HG03460 (cell line): ENCODE data around the gene BPIFB4.
"Not testable (repeated sequence)": the region's sequence is repeated elsewhere in the genome, so short reads cannot be mapped to it uniquely, and the experiment has no call there.

Experiments used
- ATAC-seq: cut with Tn5 transposase; IDR thresholded peaks from one replicate; pipeline ENCODE4 v1.9.1; 2021; ENCODE audit not compliant: unreplicated experiment

Gene BPIFB4

DNA sequence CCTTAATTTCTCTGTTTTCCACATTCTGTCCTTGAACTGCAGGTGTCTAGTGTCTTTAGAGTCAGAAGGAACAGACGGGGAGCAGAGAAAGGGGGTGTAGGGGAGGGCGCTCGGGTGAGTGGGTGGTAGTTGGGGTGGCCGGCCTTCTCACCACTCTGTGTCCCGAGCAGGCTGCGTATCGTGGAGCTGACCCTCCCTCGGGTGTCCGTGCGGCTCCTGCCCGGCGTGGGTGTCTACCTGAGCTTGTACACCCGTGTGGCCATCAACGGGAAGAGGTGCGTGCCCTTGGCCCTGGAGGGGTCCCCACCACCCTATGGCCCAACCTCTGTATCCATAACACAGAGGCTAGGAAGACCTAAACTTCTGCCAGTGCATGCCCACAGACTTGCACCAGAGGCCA, 5.3 kb downstream of the BPIFB4 start:
- ATAC-seq, result no peak

DNA sequence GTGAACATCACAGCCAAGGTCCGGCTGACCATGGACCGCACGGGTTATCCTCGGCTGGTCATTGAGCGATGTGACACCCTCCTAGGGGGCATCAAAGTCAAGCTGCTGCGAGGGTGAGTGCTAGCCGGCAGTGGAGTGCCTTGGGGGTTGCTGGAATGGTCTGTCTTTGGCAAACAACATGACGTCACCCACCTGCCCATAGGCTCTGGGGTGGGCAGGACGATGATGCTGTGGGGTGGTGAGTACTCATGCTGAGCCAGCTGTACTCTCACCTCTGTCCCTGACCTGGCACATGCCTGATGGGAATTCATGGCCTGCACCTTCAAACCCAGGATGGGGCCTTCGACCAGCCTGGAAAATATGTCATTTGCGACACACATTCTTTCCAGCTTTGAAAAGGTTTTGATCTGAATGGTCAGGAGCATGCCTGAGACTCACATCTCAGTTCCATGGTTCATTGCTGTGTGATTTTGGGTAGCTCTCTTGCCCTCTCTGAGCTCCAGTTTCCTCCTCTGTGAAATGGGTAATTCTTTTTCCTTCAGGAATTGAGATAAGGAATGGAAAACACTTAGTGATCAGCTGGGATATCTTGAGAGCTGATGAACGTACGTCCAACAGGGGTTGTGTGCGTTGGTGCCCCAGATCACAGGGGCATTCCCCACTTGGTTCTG, 6.7 kb downstream of the BPIFB4 start:
- ATAC-seq, result no peak

DNA sequence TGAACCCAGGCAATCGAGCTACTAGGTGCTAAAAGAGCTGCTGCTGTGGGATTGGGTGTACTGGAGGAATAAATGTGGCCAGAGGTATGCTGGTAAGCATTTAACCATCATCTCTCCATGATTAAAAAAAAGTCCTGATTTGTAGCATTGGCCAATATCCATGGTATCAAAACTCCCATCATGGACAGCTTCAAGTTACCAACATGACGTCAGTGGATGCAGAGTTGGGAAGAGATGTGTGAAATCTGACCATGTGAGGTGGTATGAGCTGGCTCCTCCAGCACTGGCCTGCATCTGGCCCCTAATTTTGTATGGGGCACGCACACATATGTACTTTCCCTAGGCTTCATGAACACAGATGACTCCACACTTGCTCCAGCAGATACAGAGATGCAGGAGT, 11.7 kb downstream of the BPIFB4 start:
- no peak for ATAC-seq

GRCh38 chr20:33091693-33092092, 12.2 kb downstream of the BPIFB4 start:
- ATAC-seq, result no peak

- no peak for ATAC-seq
These were observed 12.9 kb downstream of the BPIFB4 start for GRCh38 chr20:33092361-33092760.

GRCh38 chr20:33093074-33093473, 13.6 kb downstream of the BPIFB4 start:
- no peak for ATAC-seq

DNA sequence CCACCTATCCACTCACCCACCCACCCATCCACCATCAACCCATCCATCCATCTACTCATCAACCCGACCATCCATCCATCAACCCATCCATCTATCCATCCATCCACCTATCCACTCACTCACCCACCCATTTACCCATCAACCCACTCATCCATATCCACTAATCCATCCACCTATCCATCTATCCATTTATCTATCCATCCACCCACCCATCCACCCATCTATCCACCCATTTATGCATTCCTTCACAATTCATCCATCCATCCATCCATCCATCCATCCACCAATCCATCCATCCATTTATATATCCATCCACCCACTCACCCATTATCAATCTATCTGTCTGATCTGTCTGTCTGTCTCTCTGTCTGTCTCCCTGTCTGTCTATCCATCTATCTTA, 14.1 kb downstream of the BPIFB4 start:
- ATAC-seq, result no peak

DNA sequence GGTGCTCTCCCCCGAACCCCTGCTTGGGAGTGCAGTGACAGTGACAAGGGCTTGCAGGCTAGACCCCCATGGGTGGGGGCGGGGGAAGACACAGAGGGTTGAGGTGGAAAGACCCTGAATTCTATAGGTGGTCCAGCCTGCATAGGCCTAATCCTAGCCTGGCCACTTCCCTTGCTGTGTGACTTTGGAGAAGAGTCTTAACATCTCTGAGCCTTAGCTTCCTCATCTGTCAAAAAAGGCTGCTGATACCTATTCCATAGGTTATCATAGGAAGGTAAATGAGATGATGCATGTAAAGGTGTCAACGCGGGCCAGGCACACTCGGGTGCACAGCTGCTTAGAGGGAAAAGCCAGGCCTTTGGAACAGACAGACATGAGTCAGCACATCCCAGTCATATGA, 15.8 kb downstream of the BPIFB4 start:
- no peak for ATAC-seq

- ATAC-seq, result not testable (repeated sequence)
These were observed 16.6 kb downstream of the BPIFB4 start for GRCh38 chr20:33095902-33096584.

DNA sequence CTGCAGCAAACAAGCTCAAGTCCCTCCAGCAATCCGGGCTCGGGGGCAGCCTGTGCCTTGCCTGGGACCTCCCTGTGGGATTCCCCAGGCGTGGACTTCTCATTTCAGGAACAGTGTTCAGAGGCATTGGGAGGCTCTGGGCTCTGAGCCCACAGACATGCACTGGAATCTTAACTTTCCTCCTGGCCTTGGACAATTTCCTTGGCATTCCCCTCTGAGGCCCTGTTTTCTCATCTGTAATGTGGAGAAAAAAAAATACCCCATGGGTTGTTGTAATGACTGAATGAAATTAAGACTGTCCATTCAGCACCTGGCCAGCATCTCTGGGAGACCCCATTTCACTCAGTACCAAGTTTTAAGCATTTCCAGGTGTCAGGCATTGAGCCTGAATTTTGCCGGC, 17.6 kb downstream of the BPIFB4 start:
- ATAC-seq, result no peak

- ATAC-seq, result no peak
These were observed 20.5 kb downstream of the BPIFB4 start for GRCh38 chr20:33099843-33100538.

- ATAC-seq, result no peak
These were observed 24.1 kb downstream of the BPIFB4 start for GRCh38 chr20:33103556-33103955.

- ATAC-seq, result no peak
These were observed 24.9 kb downstream of the BPIFB4 start for GRCh38 chr20:33104336-33104735.

GRCh38 chr20:33105316-33105924, 26.0 kb downstream of the BPIFB4 start:
- no peak for ATAC-seq

DNA sequence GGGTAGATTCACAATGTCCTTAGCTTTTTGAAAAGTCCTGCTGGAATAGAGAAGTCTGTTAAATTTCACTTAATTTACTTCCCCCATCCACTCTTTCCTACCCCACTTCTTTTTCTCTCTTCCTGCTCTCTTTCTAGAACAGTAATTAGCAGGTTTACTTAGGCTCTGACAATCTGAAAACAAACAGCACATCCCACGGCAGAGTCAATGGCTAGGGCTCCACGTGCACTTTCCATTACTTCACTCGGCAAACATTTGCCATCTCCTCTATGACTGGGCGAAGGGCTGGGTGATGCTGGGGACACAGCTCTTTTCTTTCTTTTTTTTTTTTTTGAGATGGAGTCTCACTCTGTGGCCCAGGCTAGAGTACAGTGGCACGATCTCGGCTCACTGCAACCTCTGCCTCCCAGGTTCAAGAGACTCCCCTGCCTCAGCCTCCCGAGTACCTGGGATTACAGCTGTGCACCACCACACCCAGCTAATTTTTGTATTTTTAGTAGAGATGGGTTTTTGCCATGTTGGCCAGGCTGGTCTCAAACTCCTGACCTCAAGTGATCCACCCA, 26.7 kb downstream of the BPIFB4 start:
- not testable (repeated sequence) for ATAC-seq

DNA sequence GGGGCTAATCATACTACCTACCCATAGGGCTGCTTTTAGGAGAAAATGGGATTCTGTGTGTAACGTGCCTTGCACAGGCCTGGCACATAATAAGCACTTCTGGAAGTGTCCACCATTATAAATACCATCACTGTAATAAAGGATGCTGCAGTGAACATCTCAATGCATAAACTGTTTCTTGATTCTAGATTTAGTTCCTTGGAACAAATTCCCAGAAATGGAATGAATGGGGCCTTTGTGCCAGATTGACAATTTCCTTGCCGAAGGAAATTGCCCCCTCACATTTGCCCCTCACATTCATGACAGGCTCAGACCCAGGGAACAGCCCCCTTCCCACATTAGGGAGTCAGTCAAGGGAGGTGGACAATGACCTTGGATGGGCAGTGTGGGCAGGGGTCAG, 29.2 kb downstream of the BPIFB4 start:
- no peak for ATAC-seq

GRCh38 chr20:33110147-33110825, 30.8 kb downstream of the BPIFB4 start:
- no peak for ATAC-seq

DNA sequence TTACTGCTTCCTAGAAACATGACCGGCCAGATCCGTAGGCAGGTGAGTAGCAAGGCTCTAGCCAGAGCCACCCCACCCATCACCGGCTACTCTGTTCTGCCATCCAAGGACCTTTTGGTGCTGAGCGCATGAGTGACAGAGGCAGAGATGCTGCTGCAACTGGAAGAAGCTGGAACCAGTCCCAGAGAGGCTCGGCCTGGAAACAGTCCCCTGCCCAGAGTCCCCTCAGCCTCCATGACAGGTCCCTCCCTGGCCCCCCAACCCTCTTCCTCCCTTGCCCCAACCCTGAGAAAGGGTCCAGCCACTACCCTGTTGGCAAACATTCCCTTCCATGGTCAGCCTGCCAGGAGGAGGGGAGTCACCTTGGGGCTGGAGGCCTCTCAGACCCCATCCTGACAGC, 31.9 kb downstream of the BPIFB4 start:
- no peak for ATAC-seq

GRCh38 chr20:33112547-33113386, 33.3 kb downstream of the BPIFB4 start:
- ATAC-seq, result no peak

DNA sequence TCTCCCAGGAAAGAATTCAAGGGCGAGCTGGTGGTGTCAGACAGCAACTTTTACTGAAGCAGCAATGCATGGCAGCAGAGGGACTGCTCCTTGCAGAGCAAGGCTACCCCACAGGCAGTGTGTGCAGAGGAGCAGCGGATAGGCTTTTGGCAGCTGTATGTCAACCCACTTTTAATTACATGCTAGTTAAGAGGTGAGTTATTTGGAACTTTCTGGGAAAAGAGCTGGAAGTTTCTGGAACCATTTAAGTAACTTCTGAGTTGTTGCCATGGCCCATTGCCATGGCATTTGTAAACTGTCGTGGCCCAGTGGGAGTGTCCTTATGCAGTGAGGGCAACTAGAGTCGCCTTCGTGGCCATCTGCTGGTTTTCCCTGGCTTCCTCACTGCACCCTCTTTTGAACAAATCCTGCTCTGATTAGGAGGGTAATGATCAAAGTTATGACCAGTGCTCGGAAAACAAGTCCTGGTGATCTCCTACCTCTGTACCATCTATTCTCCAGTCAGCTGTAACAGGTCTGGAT, 34.0 kb downstream of the BPIFB4 start:
- ATAC-seq, result no peak
